ENCODE results near the gene PSMA2. TPM values are rescaled to one million over a fixed set of nuclear protein-coding genes. Genes with fewer than 3 reads are reported as not detected.

Gene PSMA2
- total RNA-seq, result 135 and 162 TPM in 2 replicates

DNA sequence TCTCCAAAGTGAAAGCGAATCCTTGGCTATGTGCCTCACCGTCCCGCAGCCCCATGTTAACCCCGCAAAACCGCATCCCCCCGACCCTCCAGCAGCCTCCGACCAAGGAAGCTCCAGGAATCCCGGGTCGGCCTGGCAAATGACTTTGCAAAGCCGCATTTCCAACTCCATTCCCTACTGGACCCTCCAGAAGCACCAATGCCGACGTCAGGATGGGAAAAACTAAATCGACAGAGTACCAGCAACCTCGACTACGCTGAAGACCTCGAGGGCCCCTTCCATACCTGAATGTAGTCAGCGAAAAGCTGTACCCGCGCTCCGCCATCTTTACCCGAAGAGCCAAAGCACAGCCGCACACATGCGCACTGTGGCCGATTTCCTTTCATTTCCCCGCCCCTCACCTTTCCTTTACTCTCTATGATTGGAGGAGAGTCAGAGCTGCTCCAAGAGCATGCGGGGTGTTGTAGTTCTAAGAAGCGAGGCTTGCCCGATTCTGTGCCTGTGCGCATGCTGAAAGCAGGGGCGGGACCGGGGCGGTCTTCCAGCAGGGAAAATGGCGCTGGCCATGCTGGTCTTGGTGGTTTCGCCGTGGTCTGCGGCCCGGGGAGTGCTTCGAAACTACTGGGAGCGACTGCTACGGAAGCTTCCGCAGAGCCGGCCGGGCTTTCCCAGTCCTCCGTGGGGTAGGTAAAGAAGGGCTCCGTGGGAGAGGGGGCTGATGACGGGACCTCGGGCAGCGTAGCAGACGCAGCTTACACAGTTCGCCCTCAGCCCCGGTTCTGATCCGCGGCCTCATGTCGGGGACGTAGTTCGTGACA, at the start of gene PSMA2, which contains the start of gene MRPL32:
Gene PSMA2 (minus strand): TSS at position 341 of the 818 bp plus-strand sequence. CDS start 16 bp downstream, at position 325.
Gene MRPL32 (plus strand): TSS at position 543 of the 818 bp plus-strand sequence. CDS start 11 bp downstream, at position 554.
- TF ChIP-seq, protein P1, sequence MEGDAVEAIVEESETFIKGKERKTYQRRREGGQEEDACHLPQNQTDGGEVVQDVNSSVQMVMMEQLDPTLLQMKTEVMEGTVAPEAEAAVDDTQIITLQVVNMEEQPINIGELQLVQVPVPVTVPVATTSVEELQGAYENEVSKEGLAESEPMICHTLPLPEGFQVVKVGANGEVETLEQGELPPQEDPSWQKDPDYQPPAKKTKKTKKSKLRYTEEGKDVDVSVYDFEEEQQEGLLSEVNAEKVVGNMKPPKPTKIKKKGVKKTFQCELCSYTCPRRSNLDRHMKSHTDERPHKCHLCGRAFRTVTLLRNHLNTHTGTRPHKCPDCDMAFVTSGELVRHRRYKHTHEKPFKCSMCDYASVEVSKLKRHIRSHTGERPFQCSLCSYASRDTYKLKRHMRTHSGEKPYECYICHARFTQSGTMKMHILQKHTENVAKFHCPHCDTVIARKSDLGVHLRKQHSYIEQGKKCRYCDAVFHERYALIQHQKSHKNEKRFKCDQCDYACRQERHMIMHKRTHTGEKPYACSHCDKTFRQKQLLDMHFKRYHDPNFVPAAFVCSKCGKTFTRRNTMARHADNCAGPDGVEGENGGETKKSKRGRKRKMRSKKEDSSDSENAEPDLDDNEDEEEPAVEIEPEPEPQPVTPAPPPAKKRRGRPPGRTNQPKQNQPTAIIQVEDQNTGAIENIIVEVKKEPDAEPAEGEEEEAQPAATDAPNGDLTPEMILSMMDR (conservative IDR thresholded peaks at IDR 0.05; ENCODE audit: low read depth, low read length), result no peak
- peak within 1 kb of the TSS; percentile 81 for H3K4me3 ChIP-seq (ENCODE audit: low read depth, low read length)
- DNase-seq (ENCODE audit: low read depth), result peak; percentile 88

GRCh38 chr7:42981601-42982000, 49.6 kb upstream of the PSMA2 start:
- DNase-seq (ENCODE audit: low read depth), result no peak
- TF ChIP-seq, protein P1 (conservative IDR thresholded peaks at IDR 0.05; ENCODE audit: low read depth, low read length), result no peak
- H3K4me3 ChIP-seq (ENCODE audit: low read depth, low read length), result no peak overlapping the region

DNA sequence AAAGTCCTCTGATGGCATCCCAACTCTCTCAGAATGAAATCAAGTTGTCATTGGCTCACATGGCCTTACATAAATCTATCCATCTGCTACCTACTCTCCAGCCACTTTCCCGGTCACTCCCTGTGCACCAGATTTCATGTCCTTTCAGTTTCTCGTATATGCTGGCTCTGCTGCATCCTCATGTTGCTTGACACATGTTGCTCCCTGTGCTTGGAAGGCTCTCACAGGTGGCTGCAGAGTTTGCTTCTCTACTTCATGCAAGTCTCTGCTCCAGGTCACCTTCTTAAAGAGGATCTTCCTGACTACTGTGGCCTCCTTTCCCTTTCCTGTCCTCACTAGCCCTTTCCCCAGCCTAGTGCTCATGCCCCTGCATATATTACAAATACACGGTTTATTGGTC, 48.5 kb upstream of the PSMA2 start:
- H3K4me3 ChIP-seq (ENCODE audit: low read depth, low read length), result no peak overlapping the region
- TF ChIP-seq, protein P1 (conservative IDR thresholded peaks at IDR 0.05; ENCODE audit: low read depth, low read length), result no peak
- DNase-seq (ENCODE audit: low read depth), result no peak

DNA sequence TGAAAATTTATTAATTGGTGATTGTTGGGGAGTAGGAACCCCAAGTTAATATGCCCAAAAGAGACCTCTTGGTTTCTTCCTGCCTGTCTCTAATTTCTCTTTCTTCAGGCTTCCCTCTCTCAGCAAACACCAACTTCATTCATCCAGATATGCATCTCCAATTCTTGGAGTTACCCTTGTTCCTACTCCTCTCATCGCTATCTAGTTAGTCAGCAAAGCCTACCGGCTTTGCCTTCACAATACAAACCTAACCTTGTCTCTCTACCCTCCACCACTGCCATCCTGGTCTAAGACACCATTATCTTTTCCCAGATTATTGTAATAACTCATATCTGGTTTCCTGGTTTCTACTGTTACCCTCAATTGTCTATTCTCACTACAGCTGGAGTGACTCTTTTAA, 48.1 kb upstream of the PSMA2 start:
- TF ChIP-seq, protein P1 (conservative IDR thresholded peaks at IDR 0.05; ENCODE audit: low read depth, low read length), result no peak
- DNase-seq (ENCODE audit: low read depth), result no peak
- no peak overlapping the region for H3K4me3 ChIP-seq (ENCODE audit: low read depth, low read length)

DNA sequence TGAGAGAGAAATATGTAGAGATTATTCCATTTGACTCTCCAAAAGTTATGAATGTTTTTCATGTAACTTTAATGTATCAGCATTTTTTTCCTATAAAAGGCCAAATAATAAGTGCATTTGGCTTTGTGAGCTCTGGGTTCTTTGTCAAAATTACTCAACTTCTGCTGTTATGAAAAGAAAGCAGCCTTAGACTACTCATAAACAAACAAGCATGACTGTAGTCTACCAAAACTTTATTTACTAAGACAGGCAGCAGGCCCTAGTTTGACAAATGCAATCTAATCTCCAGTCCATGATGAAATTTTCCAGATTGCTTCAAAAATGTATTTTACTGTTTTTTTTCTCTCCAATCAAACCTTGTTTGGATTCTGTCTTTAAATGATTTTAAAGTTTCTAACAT, 46.5 kb upstream of the PSMA2 start:
- TF ChIP-seq, protein P1 (conservative IDR thresholded peaks at IDR 0.05; ENCODE audit: low read depth, low read length), result no peak
- H3K4me3 ChIP-seq (ENCODE audit: low read depth, low read length), result no peak overlapping the region
- DNase-seq (ENCODE audit: low read depth), result no peak

DNA sequence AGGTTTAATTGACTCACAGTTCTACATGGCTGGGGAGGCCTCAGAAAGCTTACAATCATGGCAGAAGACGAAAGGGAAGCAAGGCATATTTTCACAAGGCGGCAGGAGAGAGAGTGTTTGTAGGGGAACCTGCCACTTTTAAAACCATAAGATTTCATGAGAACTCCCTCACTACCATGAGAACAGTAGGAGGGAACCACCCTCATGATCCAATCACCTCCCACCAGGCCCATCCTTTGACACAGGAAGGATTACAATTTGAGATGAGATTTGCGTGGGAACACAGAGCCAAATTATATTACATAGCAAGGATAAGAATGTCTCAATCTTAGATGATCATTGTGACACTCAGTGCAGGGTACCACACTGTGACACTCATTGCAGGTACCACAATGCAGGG, 44.4 kb upstream of the PSMA2 start:
- TF ChIP-seq, protein P1 (conservative IDR thresholded peaks at IDR 0.05; ENCODE audit: low read depth, low read length), result no peak
- H3K4me3 ChIP-seq (ENCODE audit: low read depth, low read length), result no peak overlapping the region
- DNase-seq (ENCODE audit: low read depth), result no peak
